GM12878 (cell line): Measurements from ENCODE around the gene TRAPPC12.

Experiments used
- POLR2A ChIP-seq: IDR thresholded peaks from 2 replicates; pipeline ENCODE4 v1.6.1; 2011; ENCODE audit warnings: low read depth, mild to moderate bottlenecking, low read length
- TAF1 ChIP-seq: IDR thresholded peaks from 2 replicates; pipeline ENCODE4 v1.6.1; 2011; ENCODE audit warnings: mild to moderate bottlenecking, low read depth, low read length, borderline replicate concordance
- TARDBP ChIP-seq: IDR thresholded peaks from 2 replicates; pipeline ENCODE4 v1.6.1; 2016; ENCODE audit warnings: borderline replicate concordance
- ZNF24 ChIP-seq: fragments of 450-650 bp; IDR thresholded peaks from 2 replicates; pipeline ENCODE4 v1.6.1; 2017; ENCODE audit warnings: antibody characterized with exemption, mild to moderate bottlenecking

DNA sequence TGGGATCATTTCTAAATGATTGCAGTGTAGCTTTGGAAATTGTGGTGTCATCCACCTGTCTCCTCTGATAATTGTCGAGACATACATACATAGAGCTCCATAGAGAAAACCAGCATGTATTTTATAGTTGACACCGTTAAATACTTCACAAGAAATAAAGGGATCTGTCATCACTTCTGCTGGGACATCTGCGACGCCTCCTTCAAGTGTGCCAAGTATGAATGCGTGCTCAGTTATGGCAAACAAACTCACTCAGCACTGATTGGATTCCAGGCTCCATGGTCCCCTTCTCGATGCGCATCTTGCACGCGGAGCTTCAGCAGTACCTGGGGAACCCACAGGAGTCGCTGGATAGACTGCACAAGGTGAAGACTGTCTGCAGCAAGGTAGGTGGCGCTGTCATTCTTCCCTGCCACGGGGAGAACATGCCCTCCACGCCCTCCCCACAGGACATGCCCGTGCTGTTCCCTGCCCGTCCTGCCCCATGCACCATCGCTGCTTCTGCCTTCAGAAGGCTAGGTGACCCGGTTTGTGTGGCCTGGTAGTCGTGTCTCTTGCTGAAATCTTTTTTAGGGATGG lies 64.1 kb downstream of the TRAPPC12 start:
- TF ChIP-seq ZNF24 (no peak), TAF1 (no peak), POLR2A (no peak), TARDBP (no peak)
